ENCODE measurements around the gene ATXN7L1. TPM values are rescaled to one million over a fixed set of nuclear protein-coding genes. Genes with fewer than 3 reads are reported as not detected.

Gene ATXN7L1
- total and polyA plus RNA-seq, 2 of the 8 experiments (the other 6 are each of a cell fraction or from before 2014, with no cell fraction given) = 14.3 to 34.0 TPM

GRCh38 chr7:105577251-105577650, 299.1 kb downstream of the ATXN7L1 start:
- Histone ChIP-seq H4K20me1 (replicated peaks in 1 of 2; ENCODE audit: control insufficient read depth in 1 of 2, insufficient read depth in 2 of 2, low read length in 2 of 2) (no peaks in the 10 kb centered on the region), H2AK5ac (ENCODE audit: low read depth, low read length) (no peak overlapping the region), H2BK120ac (replicated peaks; ENCODE audit: low read depth, low read length) (no peak overlapping the region), H3K27me3 (replicated peaks in 1 of 4; ENCODE audit: control insufficient read depth in 3 of 4, extremely low read depth in 1 of 4, insufficient read depth in 3 of 4, low read length in 3 of 4) (no peaks in the 10 kb centered on the region), H4K5ac (ENCODE audit: insufficient read length, low read depth, low read length) (no peak overlapping the region), H3K18ac (ENCODE audit: extremely low read depth, low read length) (no peak overlapping the region), H3K79me2 (ENCODE audit: control insufficient read depth in 1 of 2, insufficient read depth in 2 of 2, low read length in 2 of 2) (no peaks in the 10 kb centered on the region), H3K27ac (ENCODE audit: low read depth, low read length) (no peak overlapping the region), H2BK5ac (ENCODE audit: low read depth, low read length) (no peak overlapping the region), H3K4me3 (ENCODE audit: extremely low read depth in 1 of 4, insufficient read depth in 2 of 4, low read depth in 3 of 4, low read length in 4 of 4) (no peak overlapping the region), H3K23ac (ENCODE audit: insufficient read length) (no peak overlapping the region), H4K8ac (ENCODE audit: extremely low read depth, insufficient read depth, low read length) (no peak overlapping the region), H3K79me1 (ENCODE audit: low read depth, low read length) (no peaks in the 10 kb centered on the region), H4K91ac (replicated peaks; ENCODE audit: insufficient read length, low read length) (no peak overlapping the region), H3K56ac (replicated peaks; ENCODE audit: insufficient read length, low read depth, low read length) (no peak overlapping the region), H3K9ac (replicated peaks in 1 of 4; ENCODE audit: extremely low read depth in 1 of 4, low read depth in 3 of 4, low read length in 3 of 4) (no peak overlapping the region), H3K14ac (ENCODE audit: insufficient read length) (no peak overlapping the region), H3K36me3 (ENCODE audit: control insufficient read depth in 2 of 4, insufficient read depth in 4 of 4, low read length in 3 of 4) (no peaks in the 10 kb centered on the region), H2AFZ (ENCODE audit: low read length) (no peak overlapping the region), H2BK15ac (ENCODE audit: low read length) (no peak overlapping the region), H3K9me3 (ENCODE audit: insufficient read depth in 2 of 2, low read depth in 1 of 2, low read length in 1 of 2) (no peaks in the 10 kb centered on the region; a peak in 1 of 4 replicates), H3K4me2 (ENCODE audit: insufficient read depth in 1 of 2, low read depth in 2 of 2, low read length in 2 of 2) (no peak overlapping the region), H3K4ac (replicated peaks; ENCODE audit: insufficient read length, low read depth, low read length) (no peak overlapping the region), H3K4me1 (replicated peaks in 1 of 4; ENCODE audit: control insufficient read depth in 3 of 4, insufficient read depth in 4 of 4, low read length in 3 of 4) (peaks cover 0 to 5% (median 1%) of the 10 kb centered on the region in 4 experiments; a peak in 3 of 7 replicates), H2BK12ac (ENCODE audit: low read depth, low read length) (no peak overlapping the region), H2BK20ac (ENCODE audit: low read length) (no peak overlapping the region), H3K23me2 (ENCODE audit: low read depth, low read length) (peaks cover 3% of the 10 kb centered on the region; the same call in 1 of the 2 replicates)
- CTCF ChIA-PET (ENCODE audit: partially characterized antibody) = interaction anchor here (1.7 kb wide), 1 partner anchor 46 kb away, joined by 7 read pairs; the partner anchor contains the start of gene RINT1
- DNase-seq (ENCODE audit: low read depth in 1 of 2, low spot score in 2 of 2) (no peak), FAIRE-seq (no peak)
- POLR2A ChIA-PET (ENCODE audit: partially characterized antibody) = interaction anchor here (0.6 to 1.3 kb wide), 2 partner anchors 63 to 186 kb away, joined by 3 read pairs; no protein-coding TSS in a partner anchor
- WGBS, 2 experiments (ENCODE audit: extremely low coverage in 1 of 2, insufficient coverage in 1 of 2, insufficient read length in 1 of 2, insufficient replicate concordance in 2 of 2, low coverage in 1 of 2, low lambda C conversion rate in 2 of 2, missing lambda C conversion rate in 1 of 2) = 90% methylated on average over 1 of the region's 1 CpG; no CpG with 5 or more reads in 1 of the 2 experiments
- TF ChIP-seq BRCA1 (IDR thresholded peaks at IDR 0.05; ENCODE audit: low read depth, low read length) = no peak
- TF ChIP-seq SIN3A (conservative IDR thresholded peaks at IDR 0.05 in 1 of 2, IDR thresholded peaks at IDR 0.05 in 1 of 2; ENCODE audit: low read depth in 1 of 2, low read length in 2 of 2) = no peak
- no peak for TF ChIP-seq CTBP2 (IDR thresholded peaks at IDR 0.05; ENCODE audit: borderline replicate concordance, insufficient read depth, insufficient read length, low read length)
- TF ChIP-seq JUN (IDR thresholded peaks at IDR 0.05; ENCODE audit: low read depth, low read length) = no peak
- TF ChIP-seq CBX5 (IDR thresholded peaks at IDR 0.05; ENCODE audit: low read depth, low read length) = no peak
- TF ChIP-seq KDM1A (IDR thresholded peaks at IDR 0.05; ENCODE audit: borderline replicate concordance, low read length) = no peak
- no peak for TF ChIP-seq MAFK (IDR thresholded peaks at IDR 0.05; ENCODE audit: low read depth, low read length)
- no peak for TF ChIP-seq BCL11A (IDR thresholded peaks at IDR 0.05; ENCODE audit: low read depth in 2 of 2, low read length in 2 of 2)
- no peak for TF ChIP-seq E2F6 (IDR thresholded peaks at IDR 0.05)
- TF ChIP-seq TAF7 (optimal IDR thresholded peaks at IDR 0.05; ENCODE audit: borderline replicate concordance, low read depth, low read length) = no peak
- TF ChIP-seq CBX8 (IDR thresholded peaks at IDR 0.05; ENCODE audit: borderline replicate concordance, low read depth, low read length) = no peak
- no peak for TF ChIP-seq ATF3 (IDR thresholded peaks at IDR 0.05; ENCODE audit: insufficient read depth, low read depth, low read length)
- no peak for TF ChIP-seq SP4 (IDR thresholded peaks at IDR 0.05; ENCODE audit: low read length)

Data from H1 (cell line).